ENCODE data around the gene CDH13. TPM values are rescaled to one million over a fixed set of nuclear protein-coding genes. Genes with fewer than 3 reads are reported as not detected.

Gene CDH13
- total and polyA plus RNA-seq, 2 of the 8 experiments (the other 6 are each of a cell fraction or from before 2014, with no cell fraction given), result 2.3 to 2.4 TPM

- TF ChIP-seq JUND (IDR thresholded peaks at IDR 0.05; ENCODE audit: low read length) (no peak), NANOG (IDR thresholded peaks at IDR 0.05; ENCODE audit: insufficient read depth, low read depth, low read length, poor library complexity, severe bottlenecking) (no peak), MAFK (IDR thresholded peaks at IDR 0.05; ENCODE audit: low read depth, low read length) (no peak), RFX5 (IDR thresholded peaks at IDR 0.05; ENCODE audit: borderline replicate concordance, low read depth, low read length) (no peak), FOSL1 (IDR thresholded peaks at IDR 0.05; ENCODE audit: insufficient read depth, low read depth, low read length) (no peak), CHD1 (IDR thresholded peaks at IDR 0.05; ENCODE audit: low read depth, low read length) (no peak)
Measured at GRCh38 chr16:82991966-82992675, 365.4 kb downstream of the CDH13 start (continued).
